ENCODE measurements around the gene CCDC88C. TPM values are rescaled to one million over a fixed set of nuclear protein-coding genes. Genes with fewer than 3 reads are reported as not detected.
A peak's percentile ranks its signal among the peaks of the same experiment; 100 is the strongest.
"Not testable (repeated sequence)": the region's sequence is repeated elsewhere in the genome, so short reads cannot be mapped to it uniquely, and the experiment has no call there.

Gene CCDC88C
- total RNA-seq, 1 donor from 2014 or later: 9.2 TPM

DNA sequence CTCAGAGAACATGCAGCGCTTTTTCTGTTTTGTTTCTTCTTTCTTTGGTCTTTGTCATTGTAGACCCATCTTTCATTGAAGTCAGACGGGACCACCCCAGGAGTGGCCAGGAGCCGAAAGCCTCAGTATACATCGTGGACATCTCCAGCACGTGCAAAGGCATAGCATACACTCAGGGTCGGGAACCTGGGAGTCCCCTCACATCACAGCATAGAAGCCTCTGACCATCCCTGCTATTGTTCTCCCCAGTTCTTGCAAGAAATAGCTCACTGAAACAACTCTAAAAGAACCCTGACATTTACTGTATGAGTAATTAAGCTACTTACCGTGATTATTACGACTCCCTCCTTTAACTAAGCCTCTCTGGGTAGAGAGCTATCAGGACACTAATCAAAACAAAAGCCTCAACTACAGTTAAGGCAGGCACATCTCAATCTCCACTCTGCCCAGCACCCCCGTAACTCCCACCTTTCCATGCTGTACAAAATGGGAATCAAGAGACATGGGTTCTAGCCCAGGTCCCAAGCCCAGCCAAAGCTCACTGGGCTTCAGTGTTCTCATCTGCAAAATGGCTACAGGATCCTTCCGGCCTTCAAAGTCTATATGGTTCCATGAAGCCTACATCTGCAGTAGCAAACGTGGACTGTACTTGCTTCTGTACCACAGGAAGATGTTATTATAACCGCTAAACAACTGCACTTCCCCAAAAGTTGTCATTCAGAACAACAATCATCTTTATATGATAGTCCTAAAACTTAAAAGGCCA is 6.7 kb downstream of the CCDC88C start:
- intact Hi-C loops (cut with DNase I): no loop called here
- no peaks in the 10 kb centered on the region for H3K4me1 ChIP-seq
- H3K4me3 ChIP-seq: no peak overlapping the region
- no peaks in the 10 kb centered on the region for H3K9me3 ChIP-seq
- H3K27ac ChIP-seq: no peak overlapping the region
- no peaks in the 10 kb centered on the region for H3K36me3 ChIP-seq
- TF ChIP-seq, protein P1, sequence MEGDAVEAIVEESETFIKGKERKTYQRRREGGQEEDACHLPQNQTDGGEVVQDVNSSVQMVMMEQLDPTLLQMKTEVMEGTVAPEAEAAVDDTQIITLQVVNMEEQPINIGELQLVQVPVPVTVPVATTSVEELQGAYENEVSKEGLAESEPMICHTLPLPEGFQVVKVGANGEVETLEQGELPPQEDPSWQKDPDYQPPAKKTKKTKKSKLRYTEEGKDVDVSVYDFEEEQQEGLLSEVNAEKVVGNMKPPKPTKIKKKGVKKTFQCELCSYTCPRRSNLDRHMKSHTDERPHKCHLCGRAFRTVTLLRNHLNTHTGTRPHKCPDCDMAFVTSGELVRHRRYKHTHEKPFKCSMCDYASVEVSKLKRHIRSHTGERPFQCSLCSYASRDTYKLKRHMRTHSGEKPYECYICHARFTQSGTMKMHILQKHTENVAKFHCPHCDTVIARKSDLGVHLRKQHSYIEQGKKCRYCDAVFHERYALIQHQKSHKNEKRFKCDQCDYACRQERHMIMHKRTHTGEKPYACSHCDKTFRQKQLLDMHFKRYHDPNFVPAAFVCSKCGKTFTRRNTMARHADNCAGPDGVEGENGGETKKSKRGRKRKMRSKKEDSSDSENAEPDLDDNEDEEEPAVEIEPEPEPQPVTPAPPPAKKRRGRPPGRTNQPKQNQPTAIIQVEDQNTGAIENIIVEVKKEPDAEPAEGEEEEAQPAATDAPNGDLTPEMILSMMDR (IDR thresholded peaks at IDR 0.05): no peak
- DNase-seq (ENCODE audit: low spot score in 2 of 2): peak in 1 of 2 donors; percentile 50
- no peaks in the 10 kb centered on the region for H3K27me3 ChIP-seq

GRCh38 chr14:91409928-91410718 is 7.5 kb downstream of the CCDC88C start:
- no peaks in the 10 kb centered on the region for H3K4me1 ChIP-seq
- H3K36me3 ChIP-seq: no peaks in the 10 kb centered on the region
- intact Hi-C loops (cut with DNase I): no loop called here
- H3K9me3 ChIP-seq: no peaks in the 10 kb centered on the region
- peak in 1 of 2 donors; percentile 9 for DNase-seq (ENCODE audit: low spot score in 2 of 2)
- TF ChIP-seq, protein P1 (IDR thresholded peaks at IDR 0.05): no peak
- no peak overlapping the region for H3K4me3 ChIP-seq
- H3K27ac ChIP-seq: no peak overlapping the region
- no peaks in the 10 kb centered on the region for H3K27me3 ChIP-seq

- H3K4me3 ChIP-seq; H3K9me3 ChIP-seq; intact Hi-C loops (cut with DNase I); H3K27me3 ChIP-seq; H3K27ac ChIP-seq; H3K4me1 ChIP-seq; H3K36me3 ChIP-seq: not testable (repeated sequence)
- DNase-seq (ENCODE audit: low spot score in 2 of 2): peak in 1 of 2 donors; percentile 31
These were observed 8.4 kb downstream of the CCDC88C start for GRCh38 chr14:91409240-91409639.

- H3K9me3 ChIP-seq: no peaks in the 10 kb centered on the region
- H3K27me3 ChIP-seq: no peaks in the 10 kb centered on the region
- intact Hi-C loops (cut with DNase I): no loop called here
- H3K36me3 ChIP-seq: no peaks in the 10 kb centered on the region
- DNase-seq (ENCODE audit: low spot score in 2 of 2): no peak
- H3K4me1 ChIP-seq: peaks cover 0 to 8% of the 10 kb centered on the region in 2 donors
- no peak overlapping the region for H3K27ac ChIP-seq
- TF ChIP-seq, protein P1 (IDR thresholded peaks at IDR 0.05): no peak
- no peak overlapping the region for H3K4me3 ChIP-seq
These were observed 10.6 kb downstream of the CCDC88C start for GRCh38 chr14:91406982-91407381.

DNA sequence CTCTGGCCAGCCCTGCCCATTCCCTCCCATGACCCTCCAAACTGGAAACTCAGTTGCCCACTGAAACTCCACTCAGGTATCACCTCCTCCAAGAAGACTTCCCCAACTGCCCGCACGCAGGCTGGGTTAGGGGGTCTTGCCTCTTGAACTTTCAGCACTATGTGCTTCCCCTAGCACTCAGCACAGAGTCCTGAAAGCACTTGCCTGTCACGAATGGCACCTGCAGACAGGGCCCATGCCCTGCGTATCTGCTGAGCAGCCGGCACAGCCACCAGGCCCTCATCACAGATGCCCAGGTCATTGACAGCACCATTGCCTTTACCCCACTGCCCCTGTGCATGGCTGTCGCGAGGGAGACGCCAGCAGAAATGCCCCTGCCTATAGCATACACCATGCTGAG is 11.2 kb downstream of the CCDC88C start:
- H3K27me3 ChIP-seq: no peaks in the 10 kb centered on the region
- H3K9me3 ChIP-seq: no peaks in the 10 kb centered on the region
- no peak for DNase-seq (ENCODE audit: low spot score in 2 of 2)
- TF ChIP-seq, protein P1 (IDR thresholded peaks at IDR 0.05): no peak
- H3K4me1 ChIP-seq: peaks cover 0 to 8% of the 10 kb centered on the region in 2 donors
- H3K36me3 ChIP-seq: no peaks in the 10 kb centered on the region
- no peak overlapping the region for H3K4me3 ChIP-seq
- intact Hi-C loops (cut with DNase I): no loop called here
- H3K27ac ChIP-seq: no peak overlapping the region

Measured in ascending aorta (tissue), 2 donors.